IMR-90 (cell line): ENCODE measurements around the gene TMED8.

Experiments used
- CEBPB ChIP-seq: IDR thresholded peaks from 2 replicates; pipeline ENCODE4 v1.6.1; 2012; ENCODE audit warnings: low read depth, low read length, improper control_type of control experiment
- CTCF ChIP-seq: conservative IDR thresholded peaks from 2 replicates; pipeline ENCODE4 v1.5.1; 2012; ENCODE audit warnings: mild to moderate bottlenecking, low read depth, low read length, improper control_type of control experiment
- FOS ChIP-seq: fragments of 150-350 bp; IDR thresholded peaks from 2 replicates; pipeline ENCODE4 v1.6.1; 2016; ENCODE audit warnings: low read depth, low read length
- MAFK ChIP-seq: IDR thresholded peaks from 2 replicates; pipeline ENCODE4 v1.6.1; 2012; ENCODE audit warnings: low read depth, low read length, improper control_type of control experiment
- NFE2L2 ChIP-seq: fragments of 150-350 bp; IDR thresholded peaks from 2 replicates; pipeline ENCODE4 v1.6.1; 2016; ENCODE audit warnings: low read depth, mild to moderate bottlenecking, low read length
- POLR2A ChIP-seq: IDR thresholded peaks from 2 replicates; pipeline ENCODE4 v1.6.1; 2012; ENCODE audit warnings: mild to moderate bottlenecking, low read depth, low read length
- RAD21 ChIP-seq: IDR thresholded peaks from 2 replicates; pipeline ENCODE4 v1.6.1; 2012; ENCODE audit warnings: low read length, improper control_type of control experiment
- RCOR1 ChIP-seq: IDR thresholded peaks from 2 replicates; pipeline ENCODE4 v1.6.1; 2012; ENCODE audit warnings: mild to moderate bottlenecking, low read length, improper control_type of control experiment; ENCODE audit not compliant: insufficient replicate concordance
- RFX5 ChIP-seq: IDR thresholded peaks from 2 replicates; pipeline ENCODE4 v1.8.0; 2012; ENCODE audit warnings: low read depth, mild to moderate bottlenecking, low read length, moderate library complexity
- SMC3 ChIP-seq: fragments of 150-350 bp; IDR thresholded peaks from 2 replicates; pipeline ENCODE4 v1.6.1; 2016; ENCODE audit warnings: low read depth, mild to moderate bottlenecking, antibody characterized with exemption, low read length, moderate library complexity
- TF ChIP-seq, protein P1 (sequence below): fragments of 150-350 bp; IDR thresholded peaks from 2 replicates; pipeline ENCODE4 v1.6.1; 2017; ENCODE audit warnings: mild to moderate bottlenecking, antibody characterized with exemption, low read length, low read depth
- TF ChIP-seq, protein P2 (sequence below): fragments of 150-350 bp; IDR thresholded peaks from 2 replicates; pipeline ENCODE4 v1.6.1; 2016; ENCODE audit warnings: low read depth, mild to moderate bottlenecking, low read length, moderate library complexity, borderline replicate concordance

GRCh38 chr14:77305696-77306095 is 71.2 kb downstream of the TMED8 start:
- TF ChIP-seq RAD21 (no peak), CTCF (no peak), POLR2A (no peak), MAFK (no peak), RFX5 (no peak), RCOR1 (no peak), CEBPB (no peak), NFE2L2 (no peak), SMC3 (no peak), FOS (no peak)
- TF ChIP-seq, protein P1, sequence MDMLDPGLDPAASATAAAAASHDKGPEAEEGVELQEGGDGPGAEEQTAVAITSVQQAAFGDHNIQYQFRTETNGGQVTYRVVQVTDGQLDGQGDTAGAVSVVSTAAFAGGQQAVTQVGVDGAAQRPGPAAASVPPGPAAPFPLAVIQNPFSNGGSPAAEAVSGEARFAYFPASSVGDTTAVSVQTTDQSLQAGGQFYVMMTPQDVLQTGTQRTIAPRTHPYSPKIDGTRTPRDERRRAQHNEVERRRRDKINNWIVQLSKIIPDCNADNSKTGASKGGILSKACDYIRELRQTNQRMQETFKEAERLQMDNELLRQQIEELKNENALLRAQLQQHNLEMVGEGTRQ: no peak
- TF ChIP-seq, protein P2, sequence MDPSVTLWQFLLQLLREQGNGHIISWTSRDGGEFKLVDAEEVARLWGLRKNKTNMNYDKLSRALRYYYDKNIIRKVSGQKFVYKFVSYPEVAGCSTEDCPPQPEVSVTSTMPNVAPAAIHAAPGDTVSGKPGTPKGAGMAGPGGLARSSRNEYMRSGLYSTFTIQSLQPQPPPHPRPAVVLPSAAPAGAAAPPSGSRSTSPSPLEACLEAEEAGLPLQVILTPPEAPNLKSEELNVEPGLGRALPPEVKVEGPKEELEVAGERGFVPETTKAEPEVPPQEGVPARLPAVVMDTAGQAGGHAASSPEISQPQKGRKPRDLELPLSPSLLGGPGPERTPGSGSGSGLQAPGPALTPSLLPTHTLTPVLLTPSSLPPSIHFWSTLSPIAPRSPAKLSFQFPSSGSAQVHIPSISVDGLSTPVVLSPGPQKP: no peak
